BLaER1 treated with 17β-estradiol and CSF1 and Interleukin-3, amounts not matched to agents 10 nM and 100 nM (cell line): ENCODE results near the gene IGFBPL1.

Experiments
- H3K27ac ChIP-seq, 11 experiments: shearing (Covaris generic); formaldehyde crosslinking; 2 replicates each; pipeline ENCODE4 v1.8.1; 2022
- H3K27me3 ChIP-seq, 11 experiments: shearing (Covaris generic); formaldehyde crosslinking; 2 replicates each; pipeline ENCODE4 v1.8.1; 2022
- H3K36me3 ChIP-seq, 11 experiments: shearing (Covaris generic); formaldehyde crosslinking; 2 replicates each; pipeline ENCODE4 v1.8.1; 2022
- H3K4me1 ChIP-seq, 10 experiments: shearing (Covaris generic); formaldehyde crosslinking; 2 replicates each; pipeline ENCODE4 v1.8.1; 2022
- H3K4me2 ChIP-seq, 11 experiments: shearing (Covaris generic); formaldehyde crosslinking; 2 replicates each; pipeline ENCODE4 v1.8.1; 2022
- H3K4me3 ChIP-seq, 10 experiments: shearing (Covaris generic); formaldehyde crosslinking; 2 replicates each; pipeline ENCODE4 v1.8.1; 2022
- H3K9ac ChIP-seq, 11 experiments: shearing (Covaris generic); formaldehyde crosslinking; 2 replicates each; pipeline ENCODE4 v1.8.1; 2022
- H3K9me3 ChIP-seq, 11 experiments: shearing (Covaris generic); formaldehyde crosslinking; replicated peaks in 1 of 11; 2 replicates each; pipeline ENCODE4 v1.8.1; 2022
- H4K20me1 ChIP-seq, 11 experiments: shearing (Covaris generic); formaldehyde crosslinking; 2 replicates each; pipeline ENCODE4 v1.8.1; 2022
- Cebpa-rat ChIP-seq, 11 experiments: shearing (Covaris generic); IDR thresholded peaks; 2 replicates each; pipeline ENCODE4 v1.8.1; 2022

IGFBPL1 gene

DNA sequence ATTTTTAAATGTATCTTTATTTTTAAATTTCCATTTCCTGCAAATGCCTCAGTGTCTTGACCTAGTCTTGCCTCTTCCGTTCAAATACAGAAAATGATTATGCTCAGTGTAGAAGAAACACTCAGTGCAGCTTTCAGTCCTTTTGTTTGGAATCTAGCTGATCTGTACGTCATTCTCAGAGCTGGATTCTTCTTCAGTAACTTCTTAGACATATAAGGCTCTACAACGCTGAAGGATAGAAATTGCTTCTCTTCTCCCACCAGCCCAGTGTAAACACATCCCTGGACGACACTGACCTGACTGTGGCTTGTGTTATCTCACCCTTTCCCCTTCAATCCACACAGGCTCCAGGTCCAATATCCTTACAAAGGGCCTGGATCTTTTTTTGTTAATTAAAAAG, 34.9 kb downstream of the IGFBPL1 start:
- Histone ChIP-seq H3K4me1 (peaks cover 13 to 24% (median 17%) of the 10 kb centered on the region in 10 experiments), H3K9ac (no peak overlapping the region), H4K20me1 (peaks cover 0 to 7% (median 0%) of the 10 kb centered on the region in 11 experiments; a peak in 3 of 22 replicates), H3K27me3 (no peaks in the 10 kb centered on the region), H3K27ac (no peak overlapping the region), H3K4me3 (no peak overlapping the region), H3K36me3 (peaks cover 0 to under 1% (median 0%) of the 10 kb centered on the region in 11 experiments; a peak in 1 of 22 replicates), H3K9me3 (peaks cover 18 to 22% (median 20%) of the 10 kb centered on the region in 11 experiments), H3K4me2 (no peak overlapping the region)
- no peak for TF ChIP-seq Cebpa-rat (IDR thresholded peaks at IDR 0.05)

DNA sequence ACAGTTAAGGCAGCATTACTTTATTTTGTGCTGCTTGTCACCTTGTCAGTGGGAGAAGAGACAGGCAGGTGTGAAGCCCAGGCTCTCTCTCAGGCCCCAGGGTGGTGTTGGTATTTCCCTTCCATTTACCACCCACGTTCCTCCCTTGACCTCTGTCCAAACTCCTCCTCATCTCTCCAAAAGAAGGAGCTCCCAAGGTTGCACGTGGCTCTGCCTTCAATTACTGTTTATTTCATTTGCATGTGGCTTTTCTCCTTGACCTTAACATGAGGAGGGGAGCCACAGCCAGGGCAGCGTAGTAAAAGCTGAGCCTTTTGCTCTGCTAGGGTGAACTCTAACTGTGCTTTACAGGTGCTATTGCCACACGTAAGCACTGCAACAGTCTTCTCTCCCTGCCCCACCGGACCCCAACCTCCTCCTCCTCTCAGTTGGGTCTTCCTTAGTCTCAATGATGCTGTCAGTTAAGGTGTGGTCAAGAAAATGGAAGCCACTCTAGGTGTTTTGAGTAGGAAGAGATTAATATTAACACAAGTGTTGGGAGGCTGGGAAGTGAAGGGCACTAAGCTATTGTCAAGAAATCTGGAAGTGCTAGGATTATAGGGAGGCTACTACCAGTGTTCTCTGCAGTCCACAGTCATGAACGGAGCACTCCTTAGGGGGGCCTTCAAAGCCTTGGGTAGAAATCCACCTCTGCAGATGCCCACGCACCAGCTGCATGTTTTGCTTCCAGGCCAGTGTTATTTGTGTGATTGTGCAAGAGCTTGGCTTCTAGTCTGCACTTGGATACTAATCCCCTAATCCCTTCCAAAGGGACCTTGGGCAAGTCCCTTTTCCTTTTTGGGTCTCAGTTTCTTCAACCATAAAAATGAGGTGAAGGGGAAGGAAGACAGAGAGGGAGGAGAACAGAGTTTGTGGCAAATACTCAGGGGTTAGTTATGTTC, 35.7 kb downstream of the IGFBPL1 start:
- H3K4me3 ChIP-seq = no peak overlapping the region
- H3K9ac ChIP-seq = no peak overlapping the region
- no peaks in the 10 kb centered on the region for H3K27me3 ChIP-seq
- H3K9me3 ChIP-seq = peaks cover 24 to 28% (median 27%) of the 10 kb centered on the region in 11 experiments
- no peak; a peak in 1 of 22 replicates for TF ChIP-seq Cebpa-rat (IDR thresholded peaks at IDR 0.05)
- no peak overlapping the region for H3K27ac ChIP-seq
- no peaks in the 10 kb centered on the region for H3K36me3 ChIP-seq
- H4K20me1 ChIP-seq = peaks cover 0 to 3% (median 0%) of the 10 kb centered on the region in 11 experiments; a peak in 2 of 22 replicates
- peaks cover 6 to 16% (median 9%) of the 10 kb centered on the region in 10 experiments for H3K4me1 ChIP-seq
- H3K4me2 ChIP-seq = no peak overlapping the region; a peak in 1 of 22 replicates

DNA sequence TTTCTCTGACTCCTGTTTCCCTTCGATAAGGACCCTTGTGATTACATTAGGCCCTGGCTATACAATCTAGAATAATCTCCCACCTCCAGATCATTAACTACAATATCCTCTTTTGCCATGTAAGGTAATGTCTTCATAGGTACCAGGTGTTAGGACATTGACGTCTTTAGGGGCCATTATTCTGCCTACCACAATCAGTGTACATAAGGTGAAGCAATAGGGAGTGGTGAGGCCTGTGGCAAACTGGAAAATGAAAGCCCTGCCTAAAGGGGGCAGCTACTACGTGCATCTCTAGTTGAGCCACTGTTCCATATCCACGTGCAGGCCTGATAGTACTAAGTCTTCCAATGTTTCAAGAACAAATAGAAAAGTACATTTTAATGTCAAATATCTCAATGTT, 36.5 kb downstream of the IGFBPL1 start:
- no peak for TF ChIP-seq Cebpa-rat (IDR thresholded peaks at IDR 0.05)
- Histone ChIP-seq H3K27me3 (no peaks in the 10 kb centered on the region), H3K4me3 (no peak overlapping the region), H3K4me1 (peaks cover 0 to 10% (median 3%) of the 10 kb centered on the region in 10 experiments; a peak in 10 of 20 replicates), H3K9me3 (peaks cover 24 to 28% (median 27%) of the 10 kb centered on the region in 11 experiments), H3K4me2 (no peak overlapping the region), H3K9ac (no peak overlapping the region), H3K27ac (no peak overlapping the region), H4K20me1 (no peaks in the 10 kb centered on the region), H3K36me3 (no peaks in the 10 kb centered on the region)

DNA sequence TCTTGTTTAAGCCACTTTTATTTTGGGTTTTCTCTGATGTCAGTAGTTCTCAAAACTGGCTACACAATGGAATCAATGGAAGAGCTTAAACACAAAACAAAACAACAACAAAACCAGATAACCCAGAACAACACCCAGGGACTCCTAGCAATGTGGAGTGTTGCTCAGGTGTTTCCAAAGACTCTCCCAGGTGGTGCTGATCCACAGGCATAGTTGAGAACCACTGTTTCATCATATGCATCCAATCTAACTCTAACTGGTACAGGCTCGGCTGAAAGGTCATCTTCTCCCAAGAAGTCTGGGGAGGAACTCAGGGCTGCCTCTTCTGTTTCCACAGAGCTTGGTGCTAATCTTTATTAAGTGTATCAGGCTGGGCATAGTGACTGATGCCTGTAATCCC, 37.2 kb downstream of the IGFBPL1 start:
- Histone ChIP-seq H3K4me3 (no peak overlapping the region), H3K9ac (no peak overlapping the region), H3K9me3 (peaks cover 24 to 28% (median 27%) of the 10 kb centered on the region in 11 experiments), H3K4me1 (peaks cover 0 to 10% (median 2%) of the 10 kb centered on the region in 10 experiments; a peak in 9 of 20 replicates), H3K4me2 (no peak overlapping the region), H4K20me1 (no peaks in the 10 kb centered on the region), H3K27me3 (no peaks in the 10 kb centered on the region), H3K27ac (no peak overlapping the region), H3K36me3 (no peaks in the 10 kb centered on the region)
- no peak for TF ChIP-seq Cebpa-rat (IDR thresholded peaks at IDR 0.05)

DNA sequence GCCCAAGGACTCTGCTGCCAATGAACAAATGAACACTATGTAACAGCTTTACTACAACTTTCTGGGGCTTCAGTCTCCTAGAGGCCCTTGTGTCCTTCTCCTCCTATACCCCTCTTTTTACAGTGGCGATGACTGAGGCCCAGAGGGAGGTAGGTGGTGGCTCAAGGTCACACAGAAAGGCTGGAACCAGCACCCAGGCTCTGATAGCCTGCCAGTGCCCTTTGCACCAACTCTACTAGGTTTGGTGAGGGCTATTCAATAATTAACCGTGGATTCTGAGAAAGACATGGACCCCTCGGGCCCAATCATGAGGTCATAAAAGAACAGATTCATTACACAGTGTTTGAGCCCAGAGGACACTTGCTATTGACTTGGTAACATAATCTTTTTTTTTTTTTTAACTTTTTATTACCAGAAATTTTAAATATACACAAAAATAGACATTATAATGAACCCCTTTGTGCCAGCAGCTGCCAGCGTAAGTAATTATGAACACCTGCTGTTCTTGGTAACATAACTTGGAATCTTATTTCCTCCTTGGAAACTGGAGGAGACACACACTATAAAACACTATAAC, 37.8 kb downstream of the IGFBPL1 start:
- peaks cover 24 to 28% (median 27%) of the 10 kb centered on the region in 11 experiments for H3K9me3 ChIP-seq
- H3K27me3 ChIP-seq = no peaks in the 10 kb centered on the region
- no peak for TF ChIP-seq Cebpa-rat (IDR thresholded peaks at IDR 0.05)
- H3K9ac ChIP-seq = no peak overlapping the region
- H3K4me1 ChIP-seq = peaks cover 0 to 10% (median 1%) of the 10 kb centered on the region in 10 experiments; a peak in 7 of 20 replicates
- H4K20me1 ChIP-seq = no peaks in the 10 kb centered on the region
- no peak overlapping the region for H3K27ac ChIP-seq
- no peak overlapping the region for H3K4me2 ChIP-seq
- no peak overlapping the region for H3K4me3 ChIP-seq
- no peaks in the 10 kb centered on the region for H3K36me3 ChIP-seq

- H3K9ac ChIP-seq = no peak overlapping the region
- no peak overlapping the region for H3K27ac ChIP-seq
- no peaks in the 10 kb centered on the region for H3K36me3 ChIP-seq
- no peak overlapping the region for H3K4me3 ChIP-seq
- H3K4me2 ChIP-seq = no peak overlapping the region
- no peaks in the 10 kb centered on the region for H3K27me3 ChIP-seq
- H3K4me1 ChIP-seq = peaks cover 0 to 9% (median 1%) of the 10 kb centered on the region in 10 experiments; a peak in 7 of 20 replicates
- TF ChIP-seq Cebpa-rat (IDR thresholded peaks at IDR 0.05) = no peak
- peaks cover 24 to 28% (median 27%) of the 10 kb centered on the region in 11 experiments for H3K9me3 ChIP-seq
- no peaks in the 10 kb centered on the region for H4K20me1 ChIP-seq
Observed at GRCh38 chr9:38385896-38386295, 38.4 kb downstream of the IGFBPL1 start.

DNA sequence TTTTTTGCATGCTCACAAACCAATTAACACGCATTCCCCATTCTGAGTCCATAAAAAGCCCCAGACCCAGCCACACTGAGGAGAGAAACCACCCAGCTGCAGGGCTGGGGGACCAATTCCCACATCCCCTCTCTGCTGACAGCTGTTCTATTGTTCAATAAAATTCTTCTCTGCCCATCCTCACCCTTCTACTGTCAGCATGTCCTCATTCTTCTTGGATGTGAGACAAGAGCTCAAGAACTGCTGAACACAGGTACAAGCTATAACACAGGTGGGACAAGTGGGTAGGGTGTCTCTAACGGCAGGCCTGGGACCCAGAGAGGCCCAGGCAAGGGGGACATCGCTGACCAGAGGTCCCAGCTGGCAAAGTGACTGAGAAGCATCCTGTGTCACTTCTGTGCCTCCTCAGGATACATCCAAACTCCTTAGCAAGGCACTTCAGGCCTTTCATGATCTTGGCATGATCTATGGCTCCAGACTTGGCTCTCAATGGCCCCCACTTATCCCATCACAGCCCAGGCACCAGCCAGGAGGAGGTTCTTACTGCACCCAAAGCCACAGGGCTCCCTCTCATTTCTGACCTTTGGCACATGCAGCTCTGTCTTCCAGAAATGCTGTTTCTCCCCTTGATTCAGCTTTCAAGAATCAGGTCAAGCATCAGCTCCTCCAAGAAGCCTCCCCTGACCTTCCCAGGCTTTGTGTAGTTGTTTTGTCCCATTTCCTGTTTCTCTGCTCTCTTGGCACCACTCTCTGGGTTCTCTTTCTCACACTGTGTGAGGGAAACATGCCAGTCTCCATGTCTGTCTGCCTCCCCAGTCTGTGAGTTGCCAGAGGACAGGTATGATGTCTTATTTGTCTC, 39.0 kb downstream of the IGFBPL1 start:
- Histone ChIP-seq H3K4me2 (no peak overlapping the region), H3K9ac (no peak overlapping the region), H3K27me3 (no peaks in the 10 kb centered on the region)

GRCh38 chr9:38382141-38382540, 42.1 kb downstream of the IGFBPL1 start:
- Histone ChIP-seq H3K36me3 (no peaks in the 10 kb centered on the region), H3K4me3 (no peak overlapping the region), H3K4me2 (no peak overlapping the region), H4K20me1 (no peaks in the 10 kb centered on the region), H3K27ac (no peak overlapping the region), H3K4me1 (no peaks in the 10 kb centered on the region), H3K9me3 (peaks cover 24 to 28% (median 27%) of the 10 kb centered on the region in 11 experiments), H3K27me3 (no peaks in the 10 kb centered on the region), H3K9ac (no peak overlapping the region)
- TF ChIP-seq Cebpa-rat (IDR thresholded peaks at IDR 0.05) = no peak

More for the DNA sequence above, 39.0 kb downstream of the IGFBPL1 start:
- no peak overlapping the region; a peak in 1 of 20 replicates for H3K4me3 ChIP-seq
- H3K36me3 ChIP-seq = no peaks in the 10 kb centered on the region
- peaks cover 24 to 28% (median 27%) of the 10 kb centered on the region in 11 experiments for H3K9me3 ChIP-seq
- H3K27ac ChIP-seq = no peak overlapping the region
- no peaks in the 10 kb centered on the region for H4K20me1 ChIP-seq
- no peak for TF ChIP-seq Cebpa-rat (IDR thresholded peaks at IDR 0.05)
- H3K4me1 ChIP-seq = peaks cover 0 to 4% (median under 1%) of the 10 kb centered on the region in 10 experiments; a peak in 5 of 20 replicates
